Muscle of leg (tissue), 11 donors: ENCODE measurements around the gene ATP6V0A4. TPM values are rescaled to one million over a fixed set of nuclear protein-coding genes. Genes with fewer than 3 reads are reported as not detected.
"Not testable (repeated sequence)": the region's sequence is repeated elsewhere in the genome, so short reads cannot be mapped to it uniquely, and the experiment has no call there.

Experiments used
- DNase-seq: peaks from one replicate; pipeline ENCODE4 v3.0.0; 2013
- H3K27ac ChIP-seq: one replicate; pipeline ENCODE4 v1.5.1; 2013; ENCODE audit warnings: mild to moderate bottlenecking, low read length, control low read depth
- H3K27me3 ChIP-seq: one replicate; pipeline ENCODE4 v1.6.1; 2013; ENCODE audit warnings: low read length; ENCODE audit not compliant: control insufficient read depth, insufficient read depth
- H3K36me3 ChIP-seq: one replicate; pipeline ENCODE4 v1.6.1; 2013; ENCODE audit warnings: low read length; ENCODE audit not compliant: control insufficient read depth, insufficient read depth
- H3K4me1 ChIP-seq: one replicate; pipeline ENCODE4 v1.6.1; 2013; ENCODE audit warnings: low read length; ENCODE audit not compliant: control insufficient read depth, insufficient read depth
- H3K4me3 ChIP-seq: one replicate; pipeline ENCODE4 v1.5.1; 2013; ENCODE audit warnings: low read length, control low read depth
- H3K9me3 ChIP-seq: replicated peaks from 2 replicates; pipeline ENCODE4 v1.6.1; 2013; ENCODE audit warnings: low read depth, low read length; ENCODE audit not compliant: control insufficient read depth
- WGBS: methylation state at CpG from one replicate; pipeline ENCODE4 v1.1.5; 2013; ENCODE audit warnings: missing lambda C conversion rate; ENCODE audit not compliant: insufficient coverage; 5-methylcytosine and 5-hydroxymethylcytosine counted together
- polyA plus RNA-seq, 8 donors: library from polyadenylated mRNA; unstranded; fragments of 120-200 nt; gene quantifications; one replicate each; pipeline versions ENCODE4 v1.2.1 to v1.2.3, GENCODE V29; 2013; ENCODE audit warnings: inconsistent platforms in 1 of 8, low replicate concordance in 1 of 8; ENCODE audit not compliant: insufficient read length in 8 of 8, insufficient read depth in 1 of 8
- total RNA-seq: library from RNA; stranded (reverse); fragments of 120-200 nt; gene quantifications from one replicate; pipeline ENCODE4 v1.2.4, GENCODE V29; 2013

Gene ATP6V0A4
- total and polyA plus RNA-seq, 9 donors = 0.04 to 0.18 (median 0.10) TPM; not detected in 1

- H3K36me3 ChIP-seq = no peaks in the 10 kb centered on the region
- no peak overlapping the region for H3K27ac ChIP-seq
- no peaks in the 10 kb centered on the region for H3K4me1 ChIP-seq
- DNase-seq = no peak
- no peak overlapping the region for H3K4me3 ChIP-seq
- no peaks in the 10 kb centered on the region for H3K27me3 ChIP-seq
- no CpG with 5 or more reads among the region's 11 CpGs for WGBS
- H3K9me3 ChIP-seq = no peaks in the 10 kb centered on the region
These were observed 31.3 kb upstream of the ATP6V0A4 start for GRCh38 chr7:138829335-138829734.

GRCh38 chr7:138828302-138828701 is 30.3 kb upstream of the ATP6V0A4 start:
- Histone ChIP-seq H3K4me1 (no peaks in the 10 kb centered on the region), H3K27me3 (no peaks in the 10 kb centered on the region)
- WGBS = no CpG with 5 or more reads among the region's 2 CpGs

GRCh38 chr7:138825049-138825721 is 27.2 kb upstream of the ATP6V0A4 start:
- WGBS = 89% methylated on average over 5 of the region's 11 CpGs
- Histone ChIP-seq H3K36me3 (no peaks in the 10 kb centered on the region), H3K9me3 (no peaks in the 10 kb centered on the region), H3K27ac (peak overlapping the region; percentile 47), H3K4me1 (no peaks in the 10 kb centered on the region), H3K27me3 (no peaks in the 10 kb centered on the region), H3K4me3 (no peak overlapping the region)
- peak; percentile 20 for DNase-seq

More at GRCh38 chr7:138828302-138828701, 30.3 kb upstream of the ATP6V0A4 start:
- no peak overlapping the region for H3K4me3 ChIP-seq
- no peak overlapping the region for H3K27ac ChIP-seq
- DNase-seq = no peak
- H3K36me3 ChIP-seq = no peaks in the 10 kb centered on the region
- no peaks in the 10 kb centered on the region for H3K9me3 ChIP-seq

- no peak overlapping the region for H3K27ac ChIP-seq
- DNase-seq = no peak
- H3K9me3 ChIP-seq = no peaks in the 10 kb centered on the region
- H3K4me1 ChIP-seq = no peaks in the 10 kb centered on the region
- H3K36me3 ChIP-seq = no peaks in the 10 kb centered on the region
- H3K4me3 ChIP-seq = no peak overlapping the region
- 74% methylated on average over 3 of the region's 11 CpGs for WGBS
- H3K27me3 ChIP-seq = no peaks in the 10 kb centered on the region
These were observed 25.0 kb upstream of the ATP6V0A4 start for GRCh38 chr7:138822867-138823535.

GRCh38 chr7:138821912-138822311 is 23.9 kb upstream of the ATP6V0A4 start:
- WGBS = 72% methylated on average over 4 of the region's 7 CpGs
- no peaks in the 10 kb centered on the region for H3K9me3 ChIP-seq
- DNase-seq = no peak

GRCh38 chr7:138819625-138820024 is 21.6 kb upstream of the ATP6V0A4 start:
- no peak for DNase-seq
- Histone ChIP-seq H3K36me3 (no peaks in the 10 kb centered on the region), H3K9me3 (no peaks in the 10 kb centered on the region), H3K27ac (no peak overlapping the region), H3K4me3 (no peak overlapping the region), H3K4me1 (no peaks in the 10 kb centered on the region), H3K27me3 (no peaks in the 10 kb centered on the region)
- no CpG with 5 or more reads among the region's 3 CpGs for WGBS

More at GRCh38 chr7:138821912-138822311, 23.9 kb upstream of the ATP6V0A4 start:
- Histone ChIP-seq H3K36me3 (no peaks in the 10 kb centered on the region), H3K4me1 (no peaks in the 10 kb centered on the region), H3K27me3 (no peaks in the 10 kb centered on the region), H3K27ac (no peak overlapping the region), H3K4me3 (no peak overlapping the region)

- 83% methylated on average over 1 of the region's 1 CpG for WGBS
- no peaks in the 10 kb centered on the region for H3K27me3 ChIP-seq
- no peak for DNase-seq
These were observed 18.7 kb upstream of the ATP6V0A4 start for GRCh38 chr7:138816650-138817049.

GRCh38 chr7:138814816-138815332 is 16.9 kb upstream of the ATP6V0A4 start:
- DNase-seq = no peak
- WGBS = no CpG with 5 or more reads among the region's 1 CpG
- H3K4me3 ChIP-seq = no peak overlapping the region

More at GRCh38 chr7:138816650-138817049, 18.7 kb upstream of the ATP6V0A4 start:
- Histone ChIP-seq H3K36me3 (no peaks in the 10 kb centered on the region), H3K4me1 (no peaks in the 10 kb centered on the region), H3K27ac (no peak overlapping the region), H3K4me3 (no peak overlapping the region), H3K9me3 (no peaks in the 10 kb centered on the region)

GRCh38 chr7:138813945-138814344 is 15.9 kb upstream of the ATP6V0A4 start:
- Histone ChIP-seq H3K4me3 (no peak overlapping the region), H3K27ac (no peak overlapping the region), H3K4me1 (no peaks in the 10 kb centered on the region), H3K9me3 (no peaks in the 10 kb centered on the region), H3K36me3 (no peaks in the 10 kb centered on the region), H3K27me3 (no peaks in the 10 kb centered on the region)
- DNase-seq = no peak
- WGBS = no CpG with 5 or more reads among the region's 2 CpGs

More at GRCh38 chr7:138814816-138815332, 16.9 kb upstream of the ATP6V0A4 start:
- Histone ChIP-seq H3K36me3 (no peaks in the 10 kb centered on the region), H3K27ac (no peak overlapping the region), H3K4me1 (no peaks in the 10 kb centered on the region), H3K9me3 (no peaks in the 10 kb centered on the region), H3K27me3 (no peaks in the 10 kb centered on the region)

- not testable (repeated sequence) for DNase-seq, H3K9me3 ChIP-seq, H3K27ac ChIP-seq, H3K36me3 ChIP-seq, H3K27me3 ChIP-seq, H3K4me3 ChIP-seq, H3K4me1 ChIP-seq
- WGBS = no CpG with 5 or more reads among the region's 2 CpGs
These were observed 13.3 kb upstream of the ATP6V0A4 start for GRCh38 chr7:138811327-138811726.
